GM21529 (cell line): ENCODE results near the gene NCBP2.
"Not testable (repeated sequence)": the region's sequence is repeated elsewhere in the genome, so short reads cannot be mapped to it uniquely, and the experiment has no call there.

Experiments used
- ATAC-seq: cut with Tn5 transposase; IDR thresholded peaks from one replicate; pipeline ENCODE4 v1.9.1; 2021; ENCODE audit not compliant: unreplicated experiment

Gene NCBP2

GRCh38 chr3:196968233-196969133 is 26.2 kb upstream of the NCBP2 start, which contains the start of gene PIGZ:
PIGZ (minus strand) TSS chr3:196968833; CDS start chr3:196952031, 16,802 bp downstream.
- ATAC-seq: peak; percentile 63

GRCh38 chr3:196967412-196968232 is 25.3 kb upstream of the NCBP2 start:
- no peak for ATAC-seq

GRCh38 chr3:196966526-196967401 is 24.4 kb upstream of the NCBP2 start:
- no peak for ATAC-seq

- ATAC-seq: no peak
Measured at GRCh38 chr3:196965804-196966173, 23.5 kb upstream of the NCBP2 start.

DNA sequence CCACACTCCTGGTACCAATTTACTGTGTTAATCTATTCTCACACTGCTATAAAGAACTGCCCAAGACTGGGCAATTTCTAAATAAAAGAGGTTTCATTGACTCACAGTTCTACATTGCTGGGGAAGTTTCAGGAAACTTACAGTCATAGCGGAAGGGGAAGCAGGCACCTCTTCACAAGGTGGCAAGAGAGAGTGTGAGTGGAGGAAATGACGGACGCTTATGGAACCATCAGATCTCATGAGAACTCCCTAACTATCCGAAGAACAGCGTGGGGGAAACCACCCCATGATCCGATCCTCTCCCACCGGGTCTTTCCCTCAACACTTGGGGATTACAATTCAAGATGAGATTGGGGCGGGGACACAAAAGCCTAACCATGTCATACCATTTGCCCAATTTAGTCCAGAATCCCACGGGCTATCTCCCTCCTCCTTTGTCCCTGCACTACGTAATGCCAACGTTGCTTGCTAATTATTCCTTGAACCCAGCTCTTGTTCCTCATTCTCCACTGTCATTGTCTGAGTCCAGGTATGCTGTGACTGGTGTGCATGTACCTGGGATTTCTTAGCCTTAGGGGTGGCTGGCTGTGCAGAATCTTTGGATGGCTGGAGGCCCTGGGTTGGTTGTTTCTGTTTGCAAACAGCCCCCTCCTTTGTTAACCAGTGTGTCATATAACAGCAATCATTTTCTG is 22.9 kb upstream of the NCBP2 start:
- ATAC-seq: no peak

GRCh38 chr3:196963631-196963953 is 21.3 kb upstream of the NCBP2 start:
- no peak for ATAC-seq

DNA sequence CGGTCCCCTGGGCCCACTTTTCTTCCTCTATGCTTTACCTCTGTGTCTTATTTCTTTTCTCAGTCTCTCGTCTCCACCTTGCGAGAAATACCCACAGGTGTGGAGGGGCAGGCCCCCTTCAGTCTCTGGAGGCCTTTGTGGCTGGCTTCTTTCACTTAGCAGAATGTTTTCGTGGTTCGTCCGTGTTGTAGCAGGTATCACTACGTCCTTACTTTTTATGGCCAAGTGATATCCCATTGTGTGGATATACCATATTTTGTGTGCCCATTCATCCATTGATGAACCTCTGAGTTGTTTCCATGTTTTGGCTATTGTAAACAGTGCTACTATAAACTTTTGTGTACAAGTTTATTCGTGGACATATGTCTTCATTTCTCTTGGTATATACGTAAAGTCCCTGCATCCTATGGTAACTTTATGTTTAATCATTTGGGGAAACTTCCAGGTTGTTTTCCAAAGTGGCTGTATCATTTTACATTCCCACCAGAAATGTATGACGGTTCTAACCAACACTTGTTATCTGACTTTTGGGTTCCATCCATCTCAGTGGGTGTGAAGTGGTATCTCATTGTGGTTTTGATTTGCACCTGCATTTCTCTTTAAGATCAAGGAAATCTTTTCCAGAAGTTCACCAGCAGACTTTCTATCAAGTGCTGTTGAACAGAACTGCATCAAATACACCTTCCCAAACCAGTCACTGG is 20.8 kb upstream of the NCBP2 start:
- ATAC-seq: no peak

DNA sequence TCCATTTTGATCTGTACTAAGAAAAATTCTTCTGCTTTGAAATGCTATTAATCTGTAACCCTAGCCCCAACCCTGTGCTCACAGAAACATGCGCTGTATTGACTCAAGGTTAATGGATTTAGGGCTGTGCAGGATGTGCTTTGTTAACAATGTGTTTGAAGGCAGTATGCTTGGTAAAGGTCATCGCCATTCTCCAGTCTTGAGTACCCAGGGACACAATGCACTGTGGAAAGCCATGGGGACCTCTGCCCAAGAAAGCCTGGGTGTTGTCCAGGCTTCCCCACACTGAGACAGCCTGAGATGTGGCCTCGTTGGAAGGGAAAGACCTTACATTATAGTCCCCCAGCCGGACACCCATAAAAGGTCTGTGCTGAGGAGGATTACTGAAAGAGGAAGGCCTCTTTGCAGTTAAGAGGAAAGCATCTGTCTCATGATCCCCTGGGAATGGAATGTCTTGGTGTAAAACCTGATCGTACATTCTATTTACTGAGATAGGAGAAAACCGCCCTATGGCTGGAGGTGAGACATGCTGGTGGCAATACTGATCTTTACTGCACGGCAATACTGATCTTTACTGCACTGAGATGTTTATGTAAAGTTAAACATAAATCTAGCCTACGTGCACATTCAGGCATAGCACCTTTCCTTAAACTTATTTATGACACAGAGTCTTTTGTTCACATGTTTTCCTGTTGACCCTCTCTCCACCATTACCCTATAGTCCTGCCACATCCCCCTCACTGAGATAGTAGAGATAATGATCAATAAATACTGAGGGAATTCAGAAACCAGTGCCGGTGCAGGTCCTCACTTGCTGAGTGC is 20.0 kb upstream of the NCBP2 start:
- no peak for ATAC-seq

GRCh38 chr3:196954832-196955231 is 12.5 kb upstream of the NCBP2 start:
- no peak for ATAC-seq

GRCh38 chr3:196951371-196951770 is 9.0 kb upstream of the NCBP2 start:
- no peak for ATAC-seq

DNA sequence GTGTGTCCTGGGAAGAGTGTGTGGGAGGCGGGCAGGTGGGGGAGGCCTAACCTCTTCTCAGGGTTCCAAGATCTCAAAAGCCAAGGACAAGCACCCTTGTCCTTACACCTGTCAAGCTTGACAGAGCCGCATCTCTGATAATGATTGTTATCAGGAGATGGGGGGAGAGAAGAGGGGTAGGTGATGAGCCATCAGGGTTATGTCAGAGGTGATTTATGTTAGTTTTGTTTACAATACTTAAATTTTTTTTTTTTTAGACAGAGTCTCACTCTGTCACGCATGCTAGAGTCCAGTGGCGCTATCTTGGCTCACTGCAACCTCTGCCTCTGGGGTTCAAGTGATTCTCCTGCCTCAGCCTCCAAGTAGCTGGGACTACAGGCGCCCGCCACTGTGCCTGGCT is 7.4 kb upstream of the NCBP2 start:
- ATAC-seq: no peak

GRCh38 chr3:196949285-196949619 is 6.9 kb upstream of the NCBP2 start:
- no peak for ATAC-seq

DNA sequence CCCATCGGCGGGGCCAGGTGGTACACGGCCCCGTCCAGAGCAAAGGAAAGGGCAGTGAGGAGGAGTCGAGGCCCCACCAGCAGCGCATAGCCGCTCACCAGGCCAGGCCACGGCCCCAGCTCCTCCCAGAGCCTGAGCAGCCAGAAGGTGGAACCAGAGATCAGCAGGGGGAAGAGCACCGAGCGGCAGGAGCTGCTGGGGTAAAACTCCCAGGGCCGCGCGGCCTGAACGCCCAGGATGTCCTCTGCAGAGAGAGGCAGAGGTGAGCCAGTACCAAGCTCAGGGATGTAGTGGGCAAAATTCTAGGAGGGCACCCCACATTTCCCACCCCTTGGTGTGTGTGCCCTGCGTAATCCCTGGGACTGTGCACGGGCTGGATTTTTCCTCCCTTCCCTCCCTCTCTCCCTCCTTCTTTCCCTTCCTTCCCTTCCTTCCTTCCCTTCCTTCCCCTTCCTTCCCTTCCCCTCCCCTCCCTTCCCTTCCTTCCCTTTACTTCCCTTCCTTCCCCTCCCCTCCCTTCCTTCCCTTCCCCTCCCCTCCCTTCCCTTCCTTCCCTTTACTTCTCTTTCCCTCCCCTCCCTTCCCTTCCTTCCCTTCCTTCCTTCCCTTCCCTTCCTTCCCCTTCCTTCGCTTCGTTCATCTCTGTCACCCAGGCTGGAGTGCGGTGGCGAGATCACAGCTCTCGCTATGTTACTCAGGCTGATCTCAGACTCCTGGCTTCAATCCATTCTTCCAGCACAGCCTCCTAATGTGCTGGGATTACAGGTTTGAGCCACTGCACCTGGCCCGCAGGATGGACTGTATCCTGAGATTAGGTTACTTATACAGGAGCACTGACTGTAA is 6.3 kb upstream of the NCBP2 start:
- no peak for ATAC-seq

DNA sequence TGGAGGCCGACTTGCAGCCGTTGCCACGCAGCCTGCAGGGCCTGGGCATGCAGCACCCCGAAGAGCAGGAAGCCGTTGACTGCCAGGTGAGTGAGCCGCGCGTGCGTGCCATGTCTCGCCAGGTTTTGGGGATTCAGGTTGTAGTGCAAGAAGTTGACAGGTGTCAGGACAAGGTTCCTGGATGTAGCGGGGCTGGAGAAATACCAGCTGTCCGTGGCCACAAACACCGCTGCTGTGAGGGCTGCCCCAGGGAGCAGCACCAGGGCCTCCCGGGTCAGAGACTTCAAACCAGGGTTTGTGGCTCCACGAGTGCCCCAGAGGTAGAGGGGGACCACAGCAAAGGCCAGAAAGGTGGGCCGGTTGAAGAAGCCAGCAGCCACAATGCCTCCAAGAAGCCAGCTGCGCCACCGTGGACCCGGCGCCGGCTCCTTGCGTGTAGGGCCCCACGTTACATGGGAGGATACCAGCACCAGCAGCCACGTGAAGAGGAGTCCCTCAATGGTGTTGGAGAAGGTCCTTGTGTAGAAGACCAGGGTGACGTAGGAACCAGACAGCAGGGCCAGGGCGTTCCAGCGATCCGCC is 5.6 kb upstream of the NCBP2 start:
- ATAC-seq: no peak

DNA sequence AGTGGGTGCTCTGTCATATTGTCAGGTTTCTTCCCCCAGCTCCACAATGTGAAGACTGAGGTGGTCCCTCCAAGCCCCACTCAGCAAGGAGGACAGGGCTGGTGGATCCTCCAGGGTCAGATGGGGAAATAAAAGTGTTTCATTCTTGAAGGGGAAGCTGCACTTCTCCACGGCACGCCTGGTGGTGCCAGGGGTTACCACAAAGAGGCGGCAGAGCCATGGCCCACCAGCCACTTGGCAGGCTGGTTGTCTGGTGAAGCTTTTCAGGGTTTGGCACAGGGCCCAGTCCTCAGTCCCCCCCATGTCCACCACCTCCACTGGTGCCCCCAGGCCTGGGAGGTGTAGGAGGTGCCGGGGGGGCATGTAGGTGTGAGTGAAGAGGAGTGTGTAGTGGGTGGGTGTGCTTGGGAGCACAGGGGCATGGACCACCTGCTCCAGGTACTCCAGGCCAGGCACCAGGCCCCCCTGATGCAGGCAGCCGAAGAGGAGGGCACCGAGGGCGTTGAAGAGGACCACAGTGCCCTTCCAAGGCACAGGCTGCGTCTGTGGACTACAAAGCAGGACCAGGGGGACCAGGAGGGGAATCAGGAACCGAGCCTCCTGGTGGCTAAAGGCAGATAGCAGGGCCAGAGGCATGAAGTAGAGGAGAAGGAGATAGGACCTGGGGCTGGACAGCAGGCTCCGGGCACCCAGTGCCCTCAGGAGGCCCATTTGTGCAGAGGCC is 5.0 kb upstream of the NCBP2 start:
- ATAC-seq: no peak

GRCh38 chr3:196944037-196944790 is 1.9 kb upstream of the NCBP2 start:
- ATAC-seq: not testable (repeated sequence)

DNA sequence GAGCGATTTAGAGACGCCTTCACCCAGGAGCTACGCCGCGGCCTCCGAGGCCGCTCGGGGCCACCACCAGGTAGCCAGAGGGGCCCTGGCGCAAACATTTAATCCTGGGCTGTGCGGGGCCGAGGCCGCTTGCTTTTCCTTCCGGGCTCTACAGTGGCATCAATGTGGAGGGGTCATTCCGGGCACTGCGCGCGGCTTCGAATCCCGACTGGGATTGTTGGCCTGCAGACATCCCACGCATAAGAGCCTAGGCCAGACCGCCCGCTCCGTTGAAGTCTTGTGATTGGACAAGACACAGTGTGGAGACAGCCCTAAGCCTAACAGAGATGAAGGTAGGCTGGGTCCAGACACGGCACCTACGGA is 568 bp upstream of the NCBP2 start:
- peak; percentile 15 for ATAC-seq
